DMS79 (cell line): ENCODE results near the gene CALML6.
"Not testable (repeated sequence)": the region's sequence is repeated elsewhere in the genome, so short reads cannot be mapped to it uniquely, and the experiment has no call there.

Source experiments
- DNase-seq: peaks from one replicate; lab custom pipeline; 2025; lab: John Stamatoyannopoulos, UW

CALML6 gene

GRCh38 chr1:1925437-1926345, 10.6 kb downstream of the CALML6 start:
- DNase-seq = no peak

GRCh38 chr1:1926346-1926811, 11.3 kb downstream of the CALML6 start:
- no peak for DNase-seq

- no peak for DNase-seq
Observed at GRCh38 chr1:1926886-1927660, 12.0 kb downstream of the CALML6 start.

- no peak for DNase-seq
Observed at GRCh38 chr1:1927751-1928150, 12.7 kb downstream of the CALML6 start.

- DNase-seq = no peak
Observed at GRCh38 chr1:1928231-1929101, 13.4 kb downstream of the CALML6 start.

- no peak for DNase-seq
Observed at GRCh38 chr1:1929102-1929638, 14.1 kb downstream of the CALML6 start.

- no peak for DNase-seq
Observed at GRCh38 chr1:1929639-1930545, 14.8 kb downstream of the CALML6 start.

- DNase-seq = not testable (repeated sequence)
Observed at GRCh38 chr1:1934848-1935247, 19.8 kb downstream of the CALML6 start.

GRCh38 chr1:1937061-1937460, 22.0 kb downstream of the CALML6 start:
- DNase-seq = no peak

- DNase-seq = no peak
Observed at GRCh38 chr1:1937549-1938275, 22.7 kb downstream of the CALML6 start.

- DNase-seq = no peak
Observed at GRCh38 chr1:1938276-1938573, 23.2 kb downstream of the CALML6 start.

GRCh38 chr1:1938613-1939295, 23.7 kb downstream of the CALML6 start:
- no peak for DNase-seq

GRCh38 chr1:1939296-1940122, 24.4 kb downstream of the CALML6 start:
- DNase-seq = no peak

GRCh38 chr1:1940123-1940425, 25.0 kb downstream of the CALML6 start:
- DNase-seq = no peak

GRCh38 chr1:1941211-1941841, 26.3 kb downstream of the CALML6 start:
- DNase-seq = no peak

GRCh38 chr1:1941868-1942752, 27.1 kb downstream of the CALML6 start:
- no peak for DNase-seq
